Thoracic aorta (tissue), 2 donors: Measurements from ENCODE around the gene CYP4F8. TPM values are rescaled to one million over a fixed set of nuclear protein-coding genes. Genes with fewer than 3 reads are reported as not detected.
"Not testable (repeated sequence)": the region's sequence is repeated elsewhere in the genome, so short reads cannot be mapped to it uniquely, and the experiment has no call there.

Experiments used
- ATAC-seq: fragments of 150-250 bp; one replicate; pipeline ENCODE4 v1.8.0; 2017; ENCODE audit warnings: low read depth; ENCODE audit not compliant: insufficient number of reproducible peaks, low FRiP score
- DNase-seq: peaks from one replicate; pipeline ENCODE4 v3.0.0-alpha.2; 2020; ENCODE audit warnings: low spot score
- H3K27ac ChIP-seq, 2 donors: fragments of 200-600 bp; sonication (generic); 1 replicate in 1 of 2; 2 replicates in 1 of 2; pipeline ENCODE4 v1.5.1; 2016; ENCODE audit warnings: mild to moderate bottlenecking in 2 of 2, moderate library complexity in 2 of 2
- H3K27me3 ChIP-seq: fragments of 200-600 bp; sonication (generic); replicated peaks from 2 replicates; pipeline ENCODE4 v1.6.0; 2016; ENCODE audit warnings: mild to moderate bottlenecking; ENCODE audit not compliant: insufficient read depth
- H3K36me3 ChIP-seq: fragments of 200-600 bp; sonication (generic); one replicate; pipeline ENCODE4 v1.5.1; 2016
- H3K4me1 ChIP-seq, 2 donors: fragments of 200-600 bp; sonication (generic); 1 replicate in 1 of 2; 2 replicates in 1 of 2; pipeline versions ENCODE4 v1.5.1 to v1.6.0; 2016; ENCODE audit warnings: low read depth in 2 of 2, mild to moderate bottlenecking in 1 of 2; ENCODE audit not compliant: control insufficient read depth in 1 of 2
- H3K4me3 ChIP-seq: fragments of 200-600 bp; sonication (generic); 2 replicates; pipeline ENCODE4 v1.5.1; 2016; ENCODE audit warnings: mild to moderate bottlenecking
- H3K9me3 ChIP-seq: fragments of 200-600 bp; sonication (generic); 2 replicates; pipeline ENCODE4 v1.5.1; 2016
- CTCF ChIP-seq: fragments of 200-600 bp; sonication (generic); IDR thresholded peaks from one replicate; pipeline ENCODE4 v1.5.1; 2019; ENCODE audit warnings: antibody characterized with exemption
- total RNA-seq, 2 donors: library from RNA; depleted of rRNA; stranded (reverse); fragments of >200 nt; gene quantifications; one replicate each; pipeline versions ENCODE4 v1.1.0 to v1.2.3, GENCODE V29; 2016

Gene CYP4F8
- total RNA-seq, 2 donors from 2014 or later, result not detected

DNA sequence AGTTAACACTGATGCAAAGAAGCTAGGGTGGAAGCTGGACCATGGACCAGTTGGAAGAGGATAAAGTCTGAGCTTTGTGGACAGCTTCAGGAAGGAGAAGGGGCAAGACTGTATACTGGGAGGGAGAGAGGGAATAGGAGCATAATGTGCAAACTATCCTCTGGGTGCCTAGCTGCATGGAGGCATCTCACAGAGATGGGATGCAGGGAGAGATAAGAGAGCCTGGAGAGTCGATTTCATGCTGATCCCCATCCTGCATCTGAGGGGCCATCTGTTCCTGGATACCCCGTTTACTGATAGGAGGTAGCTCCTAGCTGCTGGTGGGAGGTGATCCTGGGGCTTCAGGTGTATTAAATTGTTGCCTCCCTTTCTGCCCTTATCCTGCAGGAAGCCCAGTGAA is 34.5 kb downstream of the CYP4F8 start:
- Histone ChIP-seq H3K4me1 (no peaks in the 10 kb centered on the region), H3K36me3 (no peaks in the 10 kb centered on the region), H3K9me3 (no peaks in the 10 kb centered on the region), H3K27me3 (no peaks in the 10 kb centered on the region), H3K27ac (no peak overlapping the region), H3K4me3 (no peak overlapping the region)
- ATAC-seq (no peak), DNase-seq (no peak)
- no peak for TF ChIP-seq CTCF

GRCh38 chr19:15650123-15650522 is 35.1 kb downstream of the CYP4F8 start:
- H3K27me3 ChIP-seq, H3K27ac ChIP-seq, H3K4me3 ChIP-seq, H3K36me3 ChIP-seq, H3K4me1 ChIP-seq, H3K9me3 ChIP-seq, DNase-seq, ATAC-seq: not testable (repeated sequence)

DNA sequence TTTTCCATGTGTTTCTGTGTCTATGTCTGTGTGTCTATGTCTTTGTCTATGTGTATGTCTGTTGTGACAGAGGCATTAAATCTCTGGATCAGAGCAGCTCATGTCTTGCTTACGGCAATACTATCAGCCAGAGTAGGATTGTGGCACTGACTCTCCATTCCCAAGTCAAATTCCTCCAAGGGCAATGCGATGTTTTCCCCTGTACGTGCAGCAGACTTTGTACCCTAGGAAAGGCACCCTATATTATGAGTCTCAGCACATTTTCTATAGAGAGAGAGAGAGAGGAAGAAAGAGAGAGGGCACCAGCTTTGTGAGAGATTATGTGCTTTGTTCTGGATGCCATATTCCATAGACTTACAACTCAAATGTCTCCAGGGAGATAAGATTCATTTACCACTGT is 36.8 kb downstream of the CYP4F8 start:
- H3K36me3 ChIP-seq, result no peaks in the 10 kb centered on the region
- no peak for TF ChIP-seq CTCF
- H3K4me3 ChIP-seq, result no peak overlapping the region
- no peaks in the 10 kb centered on the region for H3K9me3 ChIP-seq
- no peak overlapping the region for H3K27ac ChIP-seq
- DNase-seq (no peak), ATAC-seq (no peak)
- no peaks in the 10 kb centered on the region for H3K27me3 ChIP-seq
- no peaks in the 10 kb centered on the region for H3K4me1 ChIP-seq

- Histone ChIP-seq H3K9me3 (no peaks in the 10 kb centered on the region), H3K27me3 (no peaks in the 10 kb centered on the region), H3K4me3 (no peak overlapping the region), H3K36me3 (no peaks in the 10 kb centered on the region), H3K4me1 (no peaks in the 10 kb centered on the region), H3K27ac (no peak overlapping the region)
- no peak for TF ChIP-seq CTCF
- ATAC-seq, result no peak
- DNase-seq, result no peak
Measured at GRCh38 chr19:15652559-15653278, 37.7 kb downstream of the CYP4F8 start.

GRCh38 chr19:15656467-15656866 is 41.4 kb downstream of the CYP4F8 start:
- no peak for ATAC-seq

More at GRCh38 chr19:15656467-15656866, 41.4 kb downstream of the CYP4F8 start:
- TF ChIP-seq CTCF, result no peak
- Histone ChIP-seq H3K36me3 (no peaks in the 10 kb centered on the region), H3K4me3 (no peak overlapping the region), H3K27ac (no peak overlapping the region), H3K4me1 (no peaks in the 10 kb centered on the region), H3K9me3 (no peaks in the 10 kb centered on the region), H3K27me3 (no peaks in the 10 kb centered on the region)
- no peak for DNase-seq
